HL-60 (cell line): ENCODE results near the gene PABPC1L.

ENCODE experiments used
- DNase-seq, 2 experiments: peaks; one replicate each; pipeline ENCODE4 v3.0.0-alpha.2; 2010 to 2020; ENCODE audit warnings: low read depth in 1 of 2, low spot score in 1 of 2
- H3K27ac ChIP-seq: fragments of 250-450 bp; sonication (Bioruptor Pico); replicated peaks from 2 replicates; pipeline ENCODE4 v1.5.1; 2020; ENCODE audit warnings: mild to moderate bottlenecking, moderate library complexity
- H3K27me3 ChIP-seq: fragments of 250-450 bp; sonication (Bioruptor Pico); 2 replicates; pipeline ENCODE4 v1.5.1; 2021; ENCODE audit warnings: mild to moderate bottlenecking, moderate library complexity; ENCODE audit not compliant: insufficient read depth, poor library complexity, severe bottlenecking
- H3K4me3 ChIP-seq: replicated peaks from 2 replicates; pipeline ENCODE4 v1.5.1; 2011; ENCODE audit warnings: mild to moderate bottlenecking, control low read depth, low read length; ENCODE audit not compliant: insufficient read depth
- GABPA ChIP-seq: IDR thresholded peaks from 2 replicates; pipeline ENCODE4 v1.6.1; 2012; ENCODE audit warnings: low read depth
- POLR2AphosphoS5 ChIP-seq: IDR thresholded peaks from 2 replicates; pipeline ENCODE4 v1.6.1; 2012; ENCODE audit warnings: low read depth
- SPI1 ChIP-seq: IDR thresholded peaks from 2 replicates; pipeline ENCODE4 v1.6.1; 2012; ENCODE audit warnings: low read depth, mild to moderate bottlenecking, borderline replicate concordance
- TF ChIP-seq, protein P1 (sequence below): IDR thresholded peaks from one replicate; pipeline ENCODE4 v1.5.1; 2011; ENCODE audit warnings: low read length, control low read depth, inconsistent platforms; ENCODE audit not compliant: insufficient read depth
- TF ChIP-seq, protein P2 (sequence below): IDR thresholded peaks from 2 replicates; pipeline ENCODE4 v1.6.1; 2012; ENCODE audit warnings: low read depth; ENCODE audit not compliant: insufficient replicate concordance

Gene PABPC1L

DNA sequence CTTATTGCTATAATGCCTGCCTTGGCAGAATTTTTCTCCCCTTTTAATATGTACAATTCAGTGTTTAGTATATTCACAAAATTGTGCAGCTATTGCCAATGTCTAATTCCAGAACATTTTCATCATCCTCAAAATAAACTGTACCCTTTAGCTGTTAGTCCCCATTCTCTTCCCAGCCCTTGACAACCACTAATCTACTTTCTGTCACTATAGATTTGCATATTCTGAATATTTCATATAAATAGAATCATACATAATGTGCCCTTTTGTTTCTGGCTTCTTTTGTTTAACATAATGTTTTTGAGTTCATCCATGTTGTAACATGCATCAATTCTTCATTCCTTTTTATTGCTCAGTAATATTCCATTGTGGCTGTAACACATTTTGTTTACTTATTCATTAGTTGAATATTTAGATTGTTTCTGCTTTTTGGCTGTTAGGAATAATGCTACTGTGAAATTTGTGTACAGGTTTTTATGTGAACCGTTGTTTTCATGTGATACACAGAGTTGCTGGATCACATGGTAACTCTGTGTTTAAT lies 78.8 kb downstream of the PABPC1L start:
- DNase-seq: no peak
- no peaks in the 10 kb centered on the region for H3K27me3 ChIP-seq
- TF ChIP-seq GABPA: no peak
- no peak for TF ChIP-seq POLR2AphosphoS5
- no peak for TF ChIP-seq SPI1
- TF ChIP-seq, protein P1, sequence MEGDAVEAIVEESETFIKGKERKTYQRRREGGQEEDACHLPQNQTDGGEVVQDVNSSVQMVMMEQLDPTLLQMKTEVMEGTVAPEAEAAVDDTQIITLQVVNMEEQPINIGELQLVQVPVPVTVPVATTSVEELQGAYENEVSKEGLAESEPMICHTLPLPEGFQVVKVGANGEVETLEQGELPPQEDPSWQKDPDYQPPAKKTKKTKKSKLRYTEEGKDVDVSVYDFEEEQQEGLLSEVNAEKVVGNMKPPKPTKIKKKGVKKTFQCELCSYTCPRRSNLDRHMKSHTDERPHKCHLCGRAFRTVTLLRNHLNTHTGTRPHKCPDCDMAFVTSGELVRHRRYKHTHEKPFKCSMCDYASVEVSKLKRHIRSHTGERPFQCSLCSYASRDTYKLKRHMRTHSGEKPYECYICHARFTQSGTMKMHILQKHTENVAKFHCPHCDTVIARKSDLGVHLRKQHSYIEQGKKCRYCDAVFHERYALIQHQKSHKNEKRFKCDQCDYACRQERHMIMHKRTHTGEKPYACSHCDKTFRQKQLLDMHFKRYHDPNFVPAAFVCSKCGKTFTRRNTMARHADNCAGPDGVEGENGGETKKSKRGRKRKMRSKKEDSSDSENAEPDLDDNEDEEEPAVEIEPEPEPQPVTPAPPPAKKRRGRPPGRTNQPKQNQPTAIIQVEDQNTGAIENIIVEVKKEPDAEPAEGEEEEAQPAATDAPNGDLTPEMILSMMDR: no peak
- TF ChIP-seq, protein P2, sequence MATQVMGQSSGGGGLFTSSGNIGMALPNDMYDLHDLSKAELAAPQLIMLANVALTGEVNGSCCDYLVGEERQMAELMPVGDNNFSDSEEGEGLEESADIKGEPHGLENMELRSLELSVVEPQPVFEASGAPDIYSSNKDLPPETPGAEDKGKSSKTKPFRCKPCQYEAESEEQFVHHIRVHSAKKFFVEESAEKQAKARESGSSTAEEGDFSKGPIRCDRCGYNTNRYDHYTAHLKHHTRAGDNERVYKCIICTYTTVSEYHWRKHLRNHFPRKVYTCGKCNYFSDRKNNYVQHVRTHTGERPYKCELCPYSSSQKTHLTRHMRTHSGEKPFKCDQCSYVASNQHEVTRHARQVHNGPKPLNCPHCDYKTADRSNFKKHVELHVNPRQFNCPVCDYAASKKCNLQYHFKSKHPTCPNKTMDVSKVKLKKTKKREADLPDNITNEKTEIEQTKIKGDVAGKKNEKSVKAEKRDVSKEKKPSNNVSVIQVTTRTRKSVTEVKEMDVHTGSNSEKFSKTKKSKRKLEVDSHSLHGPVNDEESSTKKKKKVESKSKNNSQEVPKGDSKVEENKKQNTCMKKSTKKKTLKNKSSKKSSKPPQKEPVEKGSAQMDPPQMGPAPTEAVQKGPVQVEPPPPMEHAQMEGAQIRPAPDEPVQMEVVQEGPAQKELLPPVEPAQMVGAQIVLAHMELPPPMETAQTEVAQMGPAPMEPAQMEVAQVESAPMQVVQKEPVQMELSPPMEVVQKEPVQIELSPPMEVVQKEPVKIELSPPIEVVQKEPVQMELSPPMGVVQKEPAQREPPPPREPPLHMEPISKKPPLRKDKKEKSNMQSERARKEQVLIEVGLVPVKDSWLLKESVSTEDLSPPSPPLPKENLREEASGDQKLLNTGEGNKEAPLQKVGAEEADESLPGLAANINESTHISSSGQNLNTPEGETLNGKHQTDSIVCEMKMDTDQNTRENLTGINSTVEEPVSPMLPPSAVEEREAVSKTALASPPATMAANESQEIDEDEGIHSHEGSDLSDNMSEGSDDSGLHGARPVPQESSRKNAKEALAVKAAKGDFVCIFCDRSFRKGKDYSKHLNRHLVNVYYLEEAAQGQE: no peak
- H3K27ac ChIP-seq: no peak overlapping the region
- no peak overlapping the region for H3K4me3 ChIP-seq
